Small intestine (tissue), 7 donors: ENCODE data around the gene NINJ1. TPM values are rescaled to one million over a fixed set of nuclear protein-coding genes. Genes with fewer than 3 reads are reported as not detected.
A peak's percentile ranks its signal among the peaks of the same experiment; 100 is the strongest.

Experiments
- DNase-seq, 2 donors: peaks; one replicate each; pipeline versions ENCODE4 v3.0.0 to v3.0.0-alpha.2; 2013
- FAIRE-seq: peaks from 2 replicates; lab custom pipeline; 2012; peaks lifted over from hg19 to GRCh38; lab: Jason Lieb, UNC
- H3K27ac ChIP-seq, 3 donors: one replicate each; pipeline ENCODE4 v1.5.1; 2013; ENCODE audit warnings: low read length in 2 of 3, mild to moderate bottlenecking in 2 of 3, control low read depth in 1 of 3, inconsistent platforms in 1 of 3, low read depth in 1 of 3, moderate library complexity in 1 of 3
- H3K27me3 ChIP-seq, 3 donors: one replicate each; pipeline ENCODE4 v1.6.1; 2013; ENCODE audit warnings: low read length in 3 of 3, inconsistent platforms in 1 of 3; ENCODE audit not compliant: control insufficient read depth in 3 of 3, insufficient read depth in 3 of 3
- H3K36me3 ChIP-seq, 3 donors: one replicate each; pipeline ENCODE4 v1.6.1; 2013; ENCODE audit warnings: low read length in 3 of 3, inconsistent platforms in 1 of 3, low read depth in 1 of 3, mild to moderate bottlenecking in 1 of 3, moderate library complexity in 1 of 3; ENCODE audit not compliant: control insufficient read depth in 3 of 3, insufficient read depth in 2 of 3
- H3K4me1 ChIP-seq, 3 donors: one replicate each; pipeline ENCODE4 v1.6.1; 2013; ENCODE audit warnings: low read length in 2 of 3, inconsistent platforms in 1 of 3, low read depth in 1 of 3, mild to moderate bottlenecking in 1 of 3, moderate library complexity in 1 of 3; ENCODE audit not compliant: control insufficient read depth in 3 of 3, insufficient read depth in 2 of 3
- H3K4me3 ChIP-seq, 3 donors: one replicate each; pipeline ENCODE4 v1.5.1; 2013; ENCODE audit warnings: low read length in 3 of 3, control low read depth in 1 of 3, inconsistent platforms in 1 of 3, low read depth in 1 of 3, mild to moderate bottlenecking in 1 of 3, moderate library complexity in 1 of 3
- H3K9me3 ChIP-seq, 2 donors: one replicate each; pipeline ENCODE4 v1.6.1; 2013; ENCODE audit warnings: low read depth in 1 of 2, low read length in 1 of 2; ENCODE audit not compliant: control insufficient read depth in 2 of 2, insufficient read depth in 1 of 2
- WGBS, 3 donors: extraction: QIAGEN DNeasy Blood & Tissue Kit; methylation state at CpG; one replicate each; pipeline ENCODE4 v1.1.7; 2013; 5-methylcytosine and 5-hydroxymethylcytosine counted together
- polyA plus RNA-seq, 4 donors: library from polyadenylated mRNA; stranded (reverse) in 3 of 4; unstranded in 1 of 4; fragments of 200-250 nt in 3 of 4; fragments of 120-200 nt in 1 of 4; gene quantifications; one replicate each; pipeline versions ENCODE4 v1.2.1 to v1.2.3, GENCODE V29; 2013
- donor health status: healthy with polysubstance abuse.
- donor health status: control.
- donor health status: control.
- donor health status: Bipolar disorder and iron deficiency.
- donor health status: healthy.

The NINJ1 gene
- polyA plus RNA-seq, 4 donors = 29.4 to 93.2 (median 54.0) TPM

DNA sequence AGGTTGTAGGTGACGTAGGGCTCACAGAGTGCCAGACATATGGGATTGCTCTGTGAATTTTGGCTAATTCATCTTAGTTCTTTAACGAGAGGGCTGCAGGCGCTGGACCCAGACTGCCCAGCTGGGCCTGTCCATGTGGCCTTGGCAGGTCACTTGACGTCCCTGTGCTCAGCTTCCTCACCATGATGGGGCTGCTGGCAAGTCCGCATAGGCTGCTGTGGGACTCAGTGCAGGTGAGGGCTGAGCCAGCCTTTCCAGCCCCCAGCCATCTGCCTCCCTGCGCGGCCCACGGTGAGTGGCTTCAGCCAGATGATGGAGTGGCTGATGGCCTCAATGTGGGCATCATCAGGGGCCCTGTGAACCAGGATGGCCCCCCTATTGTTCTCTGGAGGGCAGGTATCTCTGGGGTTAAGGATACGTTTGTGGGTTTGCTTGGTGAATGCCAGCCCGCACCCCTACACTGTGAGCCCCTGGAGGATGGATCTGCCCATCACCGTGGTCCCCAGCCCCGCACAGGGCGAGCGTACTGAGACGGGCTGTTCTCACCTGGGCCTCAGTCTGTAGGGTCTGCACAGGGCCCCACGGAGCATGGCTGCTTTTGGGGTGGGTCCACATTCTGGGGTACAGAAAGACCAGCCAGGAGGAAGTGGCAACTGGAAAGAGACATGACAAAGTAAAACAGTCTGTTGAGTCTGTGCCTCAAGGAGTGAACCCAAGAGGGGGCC, 34.3 kb downstream of the NINJ1 start:
- no peak for FAIRE-seq
- Histone ChIP-seq H3K9me3 (peaks cover 0 to 2% of the 10 kb centered on the region in 2 donors), H3K27me3 (no peaks in the 10 kb centered on the region), H3K36me3 (peaks cover 0 to 14% (median 0%) of the 10 kb centered on the region in 3 donors), H3K4me1 (peaks cover 10 to 25% (median 16%) of the 10 kb centered on the region in 3 donors), H3K4me3 (no peak overlapping the region), H3K27ac (no peak overlapping the region)
- WGBS, 3 donors = 91 to 93% (median 93%) methylated on average over 16 of the region's 16 CpGs
- DNase-seq = no peak

DNA sequence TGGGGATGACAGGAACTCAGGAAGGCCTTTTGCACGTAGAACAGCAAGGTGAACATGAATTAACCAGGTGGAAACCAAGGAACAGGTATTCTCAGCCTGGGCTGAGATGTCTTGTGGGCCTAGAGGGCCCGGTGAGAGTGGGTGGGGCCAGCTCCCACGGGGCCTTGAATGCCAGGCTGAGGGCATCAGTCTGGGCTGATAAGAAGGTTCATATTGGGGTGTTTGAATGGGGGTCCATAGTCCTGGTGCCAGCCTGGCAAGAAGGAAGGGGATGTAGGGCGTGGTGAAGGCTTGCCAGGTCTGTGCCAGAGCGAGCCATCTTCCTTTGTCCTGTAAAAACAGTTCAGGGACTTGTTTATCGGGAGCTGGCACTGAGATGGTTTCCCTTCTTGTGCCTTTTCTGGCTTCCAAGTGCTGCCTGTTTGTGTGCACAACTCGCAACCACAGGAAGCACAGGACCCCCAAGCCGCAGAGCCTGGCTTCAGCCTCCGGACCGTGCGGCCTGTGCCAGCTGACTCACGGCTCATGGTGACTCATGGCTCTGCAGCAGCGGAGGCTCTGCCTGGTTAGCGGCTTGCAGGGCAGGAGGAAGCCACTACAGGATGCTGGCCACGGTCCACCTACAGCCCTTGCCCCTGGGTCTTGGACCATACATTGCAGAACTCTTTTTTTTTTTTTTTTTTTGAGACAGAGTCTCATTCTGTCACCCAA, 35.7 kb downstream of the NINJ1 start:
- H3K9me3 ChIP-seq = no peaks in the 10 kb centered on the region
- H3K27ac ChIP-seq = peak overlapping the region; percentile 5 to 84 (median 81)
- peak; percentile 28 to 85 for DNase-seq
- 13 to 24% (median 22%) methylated on average over 15 of the region's 15 CpGs for WGBS, 3 donors
- H3K36me3 ChIP-seq = peaks cover 0 to 16% (median 0%) of the 10 kb centered on the region in 3 donors
- H3K4me3 ChIP-seq = peak overlapping the region in 1 of 3 donors; percentile 93
- no peak for FAIRE-seq
- H3K4me1 ChIP-seq = peaks cover 10 to 37% (median 16%) of the 10 kb centered on the region in 3 donors
- no peaks in the 10 kb centered on the region for H3K27me3 ChIP-seq

GRCh38 chr9:93097511-93098201, 36.4 kb downstream of the NINJ1 start:
- FAIRE-seq (no peak), DNase-seq (peak; percentile 69 to 74)
- Histone ChIP-seq H3K4me1 (peaks cover 10 to 45% (median 16%) of the 10 kb centered on the region in 3 donors), H3K36me3 (peaks cover 0 to 16% (median 0%) of the 10 kb centered on the region in 3 donors), H3K9me3 (no peaks in the 10 kb centered on the region), H3K27ac (peak overlapping the region; percentile 60 to 85 (median 84)), H3K27me3 (no peaks in the 10 kb centered on the region), H3K4me3 (peak overlapping the region in 2 of 3 donors; percentile 74 to 93)
- WGBS, 3 donors = 62 to 76% (median 63%) methylated on average over 11 of the region's 11 CpGs

DNA sequence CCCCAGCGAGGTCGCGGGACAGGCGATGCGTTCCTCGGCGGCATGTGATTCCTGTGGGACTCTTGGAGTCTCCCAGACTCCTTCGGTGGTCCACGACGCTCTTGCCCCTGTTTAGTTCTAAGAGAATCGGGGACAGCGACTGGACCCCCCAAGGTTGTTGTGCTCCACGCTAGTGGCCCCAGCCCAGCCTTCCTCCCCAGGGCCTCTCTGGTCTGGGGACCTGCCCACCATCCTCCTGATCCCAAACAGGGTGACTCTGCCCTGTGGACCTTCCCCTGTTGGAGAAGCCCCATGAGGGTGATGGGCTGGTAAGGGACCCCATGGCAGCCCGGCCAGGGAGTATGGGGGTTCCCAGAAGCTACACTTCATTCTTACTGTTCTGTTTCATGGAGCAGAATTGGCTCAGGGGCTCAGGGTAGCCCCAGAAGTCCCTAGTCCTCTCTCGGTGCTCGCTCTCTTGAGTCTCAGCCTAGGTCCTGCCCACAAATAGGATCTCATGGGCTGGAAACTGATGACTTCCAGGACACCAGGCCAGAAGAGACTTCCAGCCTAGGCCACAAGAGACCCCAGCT, 37.2 kb downstream of the NINJ1 start:
- FAIRE-seq (no peak), DNase-seq (peak in 1 of 2 donors; percentile 12)
- Histone ChIP-seq H3K27me3 (no peaks in the 10 kb centered on the region), H3K27ac (peak overlapping the region; percentile 60 to 85 (median 84)), H3K4me3 (peak overlapping the region; percentile 74 to 93 (median 87)), H3K9me3 (no peaks in the 10 kb centered on the region), H3K4me1 (peaks cover 10 to 45% (median 16%) of the 10 kb centered on the region in 3 donors), H3K36me3 (peaks cover 0 to 16% (median 0%) of the 10 kb centered on the region in 3 donors)
- 11 to 15% (median 14%) methylated on average over 16 of the region's 16 CpGs for WGBS, 3 donors

GRCh38 chr9:93096131-93096802, 37.8 kb downstream of the NINJ1 start, which contains the start of gene CARD19:
TSS of gene CARD19 (plus strand) at chr9:93096217. CDS start at chr9:93096346, 129 bp downstream.
- 0% methylated on average over 30 to 65 of the region's 65 CpGs for WGBS, 3 donors
- no peak for FAIRE-seq

GRCh38 chr9:93095205-93096130, 38.6 kb downstream of the NINJ1 start:
- FAIRE-seq = no peak
- no peaks in the 10 kb centered on the region for H3K27me3 ChIP-seq
- peak overlapping the region; percentile 98 to 99 (median 98) for H3K27ac ChIP-seq
- H3K4me1 ChIP-seq = peaks cover 10 to 45% (median 16%) of the 10 kb centered on the region in 3 donors
- DNase-seq = peak; percentile 99 to 100
- H3K4me3 ChIP-seq = peak overlapping the region in 2 of 3 donors; percentile 50 to 93
- peaks cover 0 to 6% of the 10 kb centered on the region in 2 donors for H3K9me3 ChIP-seq
- 3 to 4% (median 3%) methylated on average over 61 to 95 of the region's 95 CpGs for WGBS, 3 donors
- H3K36me3 ChIP-seq = peaks cover 0 to 16% (median 0%) of the 10 kb centered on the region in 3 donors

More at GRCh38 chr9:93096131-93096802, 37.8 kb downstream of the NINJ1 start, which contains the start of gene CARD19:
- peak; percentile 61 to 78 for DNase-seq
- Histone ChIP-seq H3K27me3 (no peaks in the 10 kb centered on the region), H3K27ac (peak within 1 kb of the TSS; percentile 98 to 99 (median 98)), H3K4me1 (peaks cover 10 to 45% (median 16%) of the 10 kb centered on the region in 3 donors), H3K9me3 (peaks cover 0 to 3% of the 10 kb centered on the region in 2 donors), H3K36me3 (peaks cover 0 to 16% (median 0%) of the 10 kb centered on the region in 3 donors), H3K4me3 (peak within 1 kb of the TSS; percentile 74 to 93 (median 87))
